NCI-H226 (cell line): Measurements from ENCODE around the gene SLC16A4.
A peak's percentile ranks its signal among the peaks of the same experiment; 100 is the strongest.

Experiments used
- DNase-seq: peaks from one replicate; pipeline ENCODE4 v3.0.0-alpha.2; 2015

Gene SLC16A4

DNA sequence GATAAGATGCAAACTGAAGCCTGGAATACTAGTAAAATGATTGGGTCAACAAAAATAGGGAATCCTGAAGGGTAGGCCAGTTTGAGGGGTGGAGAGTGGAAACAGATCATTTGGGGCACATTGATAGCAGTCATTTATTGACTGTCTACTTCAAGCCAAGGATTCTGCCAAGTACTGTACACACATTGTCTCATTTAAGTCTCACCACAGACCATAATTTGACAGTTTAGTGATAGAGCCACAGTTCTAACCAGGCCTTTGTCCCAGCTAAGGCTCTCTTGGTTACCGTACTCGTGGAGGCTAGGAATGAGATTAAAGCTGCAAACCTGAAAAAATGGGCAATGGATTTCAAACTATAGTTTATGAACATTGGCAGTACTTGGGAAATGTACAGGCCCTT, 40.5 kb downstream of the SLC16A4 start:
- DNase-seq, result no peak

DNA sequence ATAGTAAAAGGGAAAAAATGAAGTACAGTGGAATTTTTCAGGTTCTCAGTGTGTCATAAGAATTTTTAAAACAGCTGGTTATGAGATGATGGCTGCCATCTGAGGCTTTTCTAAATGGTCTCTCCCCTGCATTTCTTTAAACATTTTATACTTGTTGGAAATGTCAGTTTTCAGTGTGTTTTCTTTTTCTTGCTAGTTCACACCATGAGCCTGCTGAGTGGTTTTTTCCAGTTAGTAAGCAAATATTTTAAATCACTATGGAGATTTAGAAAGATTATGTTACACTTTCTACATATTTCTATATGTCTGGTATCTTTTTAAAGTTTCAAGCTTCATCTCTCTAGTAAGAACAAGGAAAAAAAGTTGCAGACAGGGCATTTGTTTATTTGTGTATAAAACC, 42.1 kb downstream of the SLC16A4 start:
- DNase-seq, result no peak

DNA sequence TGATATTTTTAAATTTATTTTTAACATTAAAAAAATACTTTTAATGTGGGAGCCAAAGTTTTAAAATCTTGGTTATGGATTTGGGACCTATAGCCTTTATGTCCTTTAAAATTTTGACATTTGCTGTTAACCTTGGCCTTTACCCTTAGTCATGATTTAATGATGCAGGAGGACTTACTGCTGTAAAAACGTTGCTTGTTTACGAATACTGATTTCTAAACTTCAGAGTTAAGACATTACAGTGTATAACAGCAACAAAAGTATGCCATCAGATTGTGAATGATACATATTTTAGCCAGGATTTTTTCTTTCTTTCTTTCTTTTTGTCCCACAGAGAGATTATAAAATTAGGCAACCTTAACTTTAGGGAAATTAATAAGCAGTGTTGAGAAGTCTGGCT, 42.8 kb downstream of the SLC16A4 start:
- no peak for DNase-seq

DNA sequence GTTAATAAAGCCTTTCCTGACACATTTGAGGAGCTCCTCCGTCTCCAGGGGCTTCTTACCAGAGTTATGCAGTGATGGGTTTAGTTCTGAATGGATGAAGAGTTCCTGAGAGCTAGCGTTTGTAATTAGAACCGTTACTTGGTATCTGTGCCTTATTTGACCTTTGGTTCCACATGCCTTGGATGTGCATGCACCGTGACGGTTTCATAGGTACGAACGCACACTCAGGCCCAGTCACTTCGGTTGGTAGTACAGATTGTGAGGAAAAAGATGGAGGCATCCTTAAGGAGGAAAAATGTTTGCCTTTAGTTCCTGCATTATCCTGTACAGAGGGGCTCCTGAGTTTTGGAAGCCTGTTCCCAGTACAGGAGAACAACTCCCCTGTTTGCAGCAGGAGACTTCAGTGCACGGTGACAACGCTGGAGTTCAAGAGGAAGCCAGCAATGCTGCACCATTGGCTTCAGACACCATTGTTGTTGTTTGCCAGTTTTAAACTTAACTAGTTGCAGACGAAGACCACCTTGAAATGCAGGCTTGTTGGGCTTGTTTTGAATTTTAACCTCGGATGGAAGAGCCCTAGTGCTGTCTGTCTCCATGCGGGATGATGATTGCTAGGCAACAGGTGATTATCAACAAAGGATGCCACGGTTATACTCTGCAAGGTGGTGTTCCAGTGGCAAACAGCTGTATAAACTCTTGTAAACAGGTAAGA, 43.5 kb downstream of the SLC16A4 start:
- no peak for DNase-seq

DNA sequence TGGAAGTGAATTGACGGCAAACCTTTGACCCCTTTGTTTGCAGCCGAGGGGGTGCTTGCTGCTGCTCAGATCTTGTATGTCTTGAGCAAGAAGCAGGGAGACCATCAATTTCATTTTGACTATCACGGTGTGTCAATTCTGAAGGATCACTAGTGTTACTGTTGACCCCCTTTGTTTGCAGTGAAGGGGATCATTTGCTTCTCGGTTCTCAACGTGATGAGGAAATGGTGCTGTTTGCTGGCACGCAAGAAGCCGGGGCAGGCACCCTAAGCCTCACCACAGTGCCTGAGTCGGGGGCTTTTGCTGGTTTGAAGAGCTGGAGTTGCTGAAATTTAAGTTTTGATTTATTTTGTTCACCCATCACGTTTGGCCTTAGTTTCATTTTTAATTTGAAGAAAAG, 44.1 kb downstream of the SLC16A4 start:
- no peak for DNase-seq

DNA sequence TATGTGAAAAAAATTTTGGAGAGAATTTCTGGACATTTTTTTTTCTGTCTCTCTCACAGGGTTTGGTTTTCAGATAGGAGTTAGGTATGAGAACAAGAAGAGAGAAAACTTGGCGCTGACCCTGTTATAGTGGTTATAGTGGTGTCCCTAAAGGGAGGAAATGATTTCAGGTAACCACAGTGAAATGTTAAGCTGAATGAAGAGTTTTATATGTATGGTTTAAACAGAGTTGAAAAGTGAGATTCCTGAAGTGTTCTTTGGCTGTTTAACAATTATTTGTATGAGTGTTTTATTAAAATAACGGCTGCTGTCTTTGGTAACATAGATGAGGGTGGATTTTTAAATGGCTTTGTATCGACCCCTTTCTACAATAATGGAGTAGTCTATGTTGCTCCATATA, 45.3 kb downstream of the SLC16A4 start:
- DNase-seq, result no peak

DNA sequence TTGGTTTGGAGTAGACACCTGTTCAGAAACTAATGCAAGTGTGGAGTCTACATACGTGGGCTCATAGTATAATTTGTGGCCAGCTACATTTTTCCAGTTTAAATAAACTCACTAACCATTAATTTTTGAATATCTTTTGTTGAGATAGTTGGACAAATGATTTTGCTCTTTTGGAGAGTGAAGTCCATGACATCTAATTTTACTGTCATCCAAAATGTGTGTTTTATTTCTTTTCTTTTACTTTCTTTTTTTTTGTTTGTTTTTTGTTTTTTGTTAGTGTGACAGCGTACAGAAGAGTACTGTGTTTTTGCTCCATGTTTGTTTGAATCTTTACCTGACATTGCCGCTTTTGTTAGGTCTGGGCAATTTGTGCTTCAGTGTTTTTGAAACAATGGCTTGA, 46.7 kb downstream of the SLC16A4 start:
- DNase-seq, result no peak

DNA sequence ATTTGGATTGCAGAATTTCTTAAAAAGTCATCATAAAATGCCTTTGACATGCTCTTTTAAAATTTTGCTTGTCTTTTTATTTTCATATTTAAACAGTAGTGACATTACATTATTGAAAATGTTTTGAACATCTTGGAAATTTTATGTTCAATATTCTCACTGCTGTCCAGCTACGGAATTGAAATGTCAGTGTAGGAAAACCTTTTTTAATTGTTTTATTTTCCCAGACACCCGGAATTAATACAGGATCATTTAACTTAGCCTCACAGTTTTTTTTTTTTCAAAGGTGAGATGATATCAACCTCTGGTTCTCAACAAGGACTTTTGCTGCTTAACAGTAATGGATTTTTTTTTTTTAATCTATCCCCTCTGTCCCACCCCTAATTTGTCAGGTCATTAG, 47.6 kb downstream of the SLC16A4 start:
- no peak for DNase-seq

DNA sequence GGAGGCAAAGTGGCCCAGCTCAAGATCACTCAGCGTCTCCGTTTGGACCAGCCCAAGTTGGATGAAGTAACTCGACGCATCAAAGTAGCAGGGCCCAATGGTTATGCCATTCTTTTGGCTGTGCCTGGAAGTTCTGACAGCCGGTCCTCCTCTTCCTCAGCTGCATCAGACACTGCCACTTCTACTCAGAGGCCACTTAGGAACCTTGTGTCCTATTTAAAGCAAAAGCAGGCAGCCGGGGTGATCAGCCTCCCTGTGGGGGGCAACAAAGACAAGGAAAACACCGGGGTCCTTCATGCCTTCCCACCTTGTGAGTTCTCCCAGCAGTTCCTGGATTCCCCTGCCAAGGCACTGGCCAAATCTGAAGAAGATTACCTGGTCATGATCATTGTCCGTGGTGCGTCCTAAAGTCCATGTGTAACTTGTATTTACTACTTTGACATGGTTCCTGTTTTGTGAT, 48.9 kb downstream of the SLC16A4 start:
- DNase-seq, result no peak

DNA sequence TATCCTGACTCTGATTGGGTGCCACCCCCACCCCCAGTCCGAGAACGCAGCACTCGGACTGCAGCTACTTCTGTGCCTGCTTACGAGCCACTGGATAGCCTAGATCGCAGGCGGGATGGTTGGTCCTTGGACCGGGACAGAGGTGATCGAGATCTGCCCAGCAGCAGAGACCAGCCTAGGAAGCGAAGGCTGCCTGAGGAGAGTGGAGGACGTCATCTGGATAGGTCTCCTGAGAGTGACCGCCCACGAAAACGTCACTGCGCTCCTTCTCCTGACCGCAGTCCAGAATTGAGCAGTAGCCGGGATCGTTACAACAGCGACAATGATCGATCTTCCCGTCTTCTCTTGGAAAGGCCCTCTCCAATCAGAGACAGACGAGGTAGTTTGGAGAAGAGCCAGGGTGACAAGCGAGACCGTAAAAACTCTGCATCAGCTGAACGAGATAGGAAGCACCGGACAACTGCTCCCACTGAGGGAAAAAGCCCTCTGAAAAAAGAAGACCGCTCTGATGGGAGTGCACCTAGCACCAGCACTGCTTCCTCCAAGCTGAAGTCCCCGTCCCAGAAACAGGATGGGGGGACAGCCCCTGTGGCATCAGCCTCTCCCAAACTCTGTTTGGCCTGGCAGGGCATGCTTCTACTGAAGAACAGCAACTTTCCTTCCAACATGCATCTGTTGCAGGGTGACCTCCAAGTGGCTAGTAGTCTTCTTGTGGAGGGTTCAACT, 49.5 kb downstream of the SLC16A4 start:
- no peak for DNase-seq

DNA sequence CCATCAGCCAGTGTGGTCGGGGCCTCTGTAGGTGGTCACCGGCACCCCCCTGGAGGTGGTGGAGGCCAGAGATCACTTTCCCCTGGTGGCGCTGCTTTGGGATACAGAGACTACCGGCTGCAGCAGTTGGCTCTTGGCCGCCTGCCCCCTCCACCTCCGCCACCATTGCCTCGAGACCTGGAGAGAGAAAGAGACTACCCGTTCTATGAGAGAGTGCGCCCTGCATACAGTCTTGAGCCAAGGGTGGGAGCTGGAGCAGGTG, 50.7 kb downstream of the SLC16A4 start:
- DNase-seq, result no peak

DNA sequence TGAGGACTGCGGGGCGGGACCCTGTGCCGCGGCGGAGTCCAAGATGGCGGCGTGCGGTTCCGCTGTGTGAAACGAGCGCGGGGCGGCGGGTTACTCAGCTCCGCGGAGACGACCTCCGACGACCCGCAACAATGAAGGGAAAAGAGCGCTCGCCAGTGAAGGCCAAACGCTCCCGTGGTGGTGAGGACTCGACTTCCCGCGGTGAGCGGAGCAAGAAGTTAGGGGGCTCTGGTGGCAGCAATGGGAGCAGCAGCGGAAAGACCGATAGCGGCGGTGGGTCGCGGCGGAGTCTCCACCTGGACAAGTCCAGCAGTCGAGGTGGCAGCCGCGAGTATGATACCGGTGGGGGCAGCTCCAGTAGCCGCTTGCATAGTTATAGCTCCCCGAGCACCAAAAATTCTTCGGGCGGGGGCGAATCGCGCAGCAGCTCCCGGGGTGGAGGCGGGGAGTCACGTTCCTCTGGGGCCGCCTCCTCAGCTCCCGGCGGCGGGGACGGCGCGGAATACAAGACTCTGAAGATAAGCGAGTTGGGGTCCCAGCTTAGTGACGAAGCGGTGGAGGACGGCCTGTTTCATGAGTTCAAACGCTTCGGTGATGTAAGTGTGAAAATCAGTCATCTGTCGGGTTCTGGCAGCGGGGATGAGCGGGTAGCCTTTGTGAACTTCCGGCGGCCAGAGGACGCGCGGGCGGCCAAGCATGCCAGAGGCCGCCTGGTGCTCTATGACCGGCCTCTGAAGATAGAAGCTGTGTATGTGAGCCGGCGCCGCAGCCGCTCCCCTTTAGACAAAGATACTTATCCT, 51.2 kb downstream of the SLC16A4 start:
- peak; percentile 36 for DNase-seq

DNA sequence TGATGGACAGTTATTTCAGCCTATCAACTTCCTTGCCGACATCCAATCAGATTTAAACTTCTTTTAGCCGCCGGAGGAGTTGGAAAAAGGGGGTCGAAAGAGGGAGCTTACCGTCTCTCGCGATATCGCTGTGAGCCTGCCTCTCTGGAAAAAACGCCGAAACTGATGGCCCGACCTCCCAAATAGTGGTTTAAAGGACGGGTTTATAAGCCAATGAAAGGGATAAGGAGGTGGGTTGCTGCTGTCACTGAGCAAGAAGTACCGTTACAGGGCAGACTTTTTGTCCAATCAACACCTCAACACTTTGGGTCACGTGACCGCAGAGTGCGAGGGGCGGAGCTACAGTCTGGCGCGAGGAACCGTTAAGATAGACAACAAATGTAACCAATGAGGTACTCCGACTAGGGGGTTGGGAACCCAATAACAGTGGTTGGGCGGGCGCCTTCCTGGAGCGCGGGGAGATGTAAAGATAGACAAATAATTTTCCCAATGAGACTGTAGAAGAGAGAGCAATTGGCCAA, 51.9 kb downstream of the SLC16A4 start, which contains the start of gene RBM15:
Gene RBM15 (plus strand): TSS at position 492 of the 521 bp plus-strand sequence. CDS start 29 bp downstream, at position 521.
- DNase-seq, result peak; percentile 100

DNA sequence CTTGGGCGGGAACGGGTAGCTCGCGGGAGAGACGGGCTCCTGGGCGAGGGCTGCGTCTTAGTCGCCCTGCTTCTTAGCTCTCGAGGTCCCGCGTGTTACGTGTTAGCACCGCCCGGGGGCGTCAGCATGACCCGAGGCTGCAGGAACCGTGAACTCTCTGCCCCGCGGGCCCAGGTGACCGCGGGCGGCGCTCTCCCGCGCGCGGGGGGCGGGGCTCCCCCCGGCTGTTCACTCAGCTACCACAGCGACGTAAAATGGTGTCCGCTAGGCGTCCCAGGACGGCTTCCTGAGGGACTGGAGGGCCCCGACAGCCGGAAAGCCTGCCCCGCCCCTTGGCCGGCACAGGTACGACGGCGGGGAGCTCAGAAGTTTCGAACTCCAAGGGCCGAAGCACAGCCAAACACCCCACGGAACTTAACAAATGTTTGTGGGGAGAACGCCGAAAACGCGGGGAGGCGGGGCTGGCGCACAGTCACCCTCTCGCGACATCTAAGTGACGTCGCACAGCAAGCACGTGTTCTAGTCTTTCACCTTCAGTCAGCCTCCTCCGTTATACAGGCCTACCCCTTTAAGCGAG, 52.4 kb downstream of the SLC16A4 start:
- peak; percentile 79 for DNase-seq

DNA sequence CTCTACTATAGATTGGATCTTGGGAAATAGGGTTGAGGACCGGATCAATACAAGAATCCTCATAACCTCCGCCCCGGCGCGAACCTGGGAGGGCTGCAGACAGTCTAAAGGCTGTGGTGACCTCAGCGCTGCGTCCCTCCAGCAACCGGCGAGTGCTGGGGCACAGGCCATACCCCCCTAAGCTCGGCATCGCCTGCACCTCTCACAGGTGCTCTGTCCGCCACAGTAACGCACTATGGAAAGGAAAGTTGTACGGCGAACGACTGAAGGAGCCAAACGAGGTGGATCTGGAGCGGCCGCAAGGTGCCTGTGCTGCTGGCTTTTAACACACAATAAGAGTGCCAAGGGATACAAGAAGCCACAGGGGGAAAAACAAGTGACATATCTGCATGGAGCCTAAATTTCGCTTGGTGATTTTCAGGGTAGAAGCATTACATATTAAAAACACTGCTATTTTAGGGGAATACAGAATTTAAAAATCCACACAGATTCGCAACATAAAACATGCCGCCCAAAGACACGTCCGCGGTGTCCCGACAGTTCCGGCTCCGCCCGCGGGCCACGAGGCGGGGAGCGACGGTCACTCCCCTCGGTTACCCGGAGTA, 53.0 kb downstream of the SLC16A4 start:
- no peak for DNase-seq

DNA sequence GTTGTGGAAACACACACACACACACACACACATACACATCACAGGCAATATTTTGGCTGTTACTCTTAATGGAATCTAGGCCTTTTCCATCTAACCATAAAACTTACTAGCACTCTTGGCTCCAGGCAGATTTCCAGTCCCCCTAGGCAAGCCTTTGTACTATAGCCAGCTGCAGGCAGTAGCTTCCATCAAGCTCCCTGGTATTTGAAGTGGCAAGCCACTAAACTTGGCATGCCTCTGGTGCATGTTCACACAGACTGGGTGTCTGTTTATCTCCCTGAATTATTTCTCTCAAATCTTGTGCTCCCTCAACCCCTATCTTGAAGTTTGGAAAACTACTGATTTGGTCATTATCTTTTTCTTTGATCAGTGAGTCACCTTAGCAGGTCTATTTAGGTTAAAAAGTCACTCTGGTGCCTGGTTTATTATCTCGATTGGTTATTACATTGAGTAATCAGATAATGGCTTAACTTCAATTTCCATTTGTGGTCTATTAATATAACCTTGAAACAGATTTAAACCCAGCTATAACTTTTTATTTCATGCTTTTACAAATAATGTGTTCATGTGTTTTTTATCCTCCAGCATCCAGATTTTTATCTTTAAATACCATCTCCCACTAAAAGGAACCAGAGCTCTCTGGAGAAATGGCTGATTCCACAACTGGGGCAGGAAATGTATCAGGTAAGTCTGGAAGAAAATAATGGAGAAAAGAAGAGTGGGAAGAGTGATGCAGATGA, 54.4 kb downstream of the SLC16A4 start:
- DNase-seq, result peak; percentile 22

DNA sequence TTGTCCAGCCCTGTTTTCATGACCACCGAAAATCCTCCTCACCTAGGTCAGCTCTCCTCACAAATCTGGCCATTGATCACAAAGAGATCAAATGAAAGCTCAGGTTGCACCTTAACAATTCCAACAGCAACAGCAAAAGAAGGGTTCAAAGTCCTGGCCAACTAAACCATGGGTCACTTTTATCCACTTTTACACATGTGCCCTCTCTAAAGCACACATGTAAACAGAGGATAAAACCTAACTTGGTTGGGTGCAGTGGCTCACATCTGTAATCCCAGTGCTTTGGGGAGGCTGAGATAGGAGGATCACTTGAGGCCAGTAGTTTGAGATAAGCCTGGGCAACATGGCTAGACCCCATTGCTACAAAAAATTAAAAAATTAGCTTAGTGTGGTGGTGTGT, 55.6 kb downstream of the SLC16A4 start:
- no peak for DNase-seq

DNA sequence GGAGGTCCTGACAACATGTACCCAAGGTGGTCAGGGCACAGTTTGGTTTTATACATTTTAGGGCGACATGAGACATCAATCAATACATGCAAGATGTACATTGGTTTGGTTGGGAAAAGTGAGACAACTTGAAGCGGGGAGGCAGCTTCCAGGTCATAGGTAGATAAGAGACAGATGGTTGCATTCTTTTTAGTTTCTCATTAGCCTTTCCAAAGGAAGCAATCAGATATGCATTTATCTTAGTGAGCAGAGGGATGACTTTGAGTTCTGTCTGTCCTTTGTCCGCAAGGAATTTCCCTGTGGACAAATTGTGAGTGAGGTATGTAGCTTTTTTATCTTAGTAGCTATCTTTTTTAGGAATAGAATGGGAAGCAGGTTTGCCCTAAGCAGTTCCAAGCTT, 62.1 kb downstream of the SLC16A4 start:
- no peak for DNase-seq

DNA sequence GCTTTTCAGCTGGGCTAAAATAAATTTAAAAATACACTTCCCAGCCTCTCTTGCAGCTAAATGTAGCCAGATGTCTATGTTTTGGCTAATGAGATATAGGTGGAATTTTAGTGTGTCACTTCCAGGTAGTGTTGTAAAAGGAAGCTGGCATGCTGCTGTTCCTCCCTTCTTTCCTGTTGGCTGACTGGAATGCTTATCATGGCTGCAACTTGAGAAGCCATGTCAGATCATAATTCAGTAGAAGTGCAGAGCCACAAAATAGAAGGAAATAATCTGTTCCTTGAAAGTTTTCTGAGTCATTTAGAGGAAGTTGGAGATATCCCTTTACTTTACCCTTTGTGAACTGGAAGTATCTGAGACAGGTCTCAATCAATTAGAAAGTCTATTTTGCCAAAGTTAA, 62.6 kb downstream of the SLC16A4 start:
- DNase-seq, result peak; percentile 71

DNA sequence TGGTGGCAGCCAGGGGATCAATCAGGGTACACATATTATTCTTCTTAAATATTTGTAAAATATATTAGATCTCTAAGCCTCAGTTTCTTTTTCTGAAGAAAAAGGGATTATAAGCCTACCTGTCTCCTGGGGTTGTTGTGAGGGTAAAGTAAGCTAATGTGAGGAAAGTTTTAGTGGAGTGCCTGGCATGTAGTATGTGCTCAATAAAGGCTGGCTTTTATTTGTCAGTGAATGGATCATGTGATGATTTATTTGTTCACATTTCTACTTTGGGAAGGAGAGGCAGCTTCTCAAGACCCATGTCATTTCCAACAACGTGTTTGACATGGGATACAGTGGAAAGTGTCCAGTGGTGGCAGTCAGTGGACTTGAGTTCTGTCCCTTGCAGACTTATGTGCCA, 64.0 kb downstream of the SLC16A4 start:
- no peak for DNase-seq

DNA sequence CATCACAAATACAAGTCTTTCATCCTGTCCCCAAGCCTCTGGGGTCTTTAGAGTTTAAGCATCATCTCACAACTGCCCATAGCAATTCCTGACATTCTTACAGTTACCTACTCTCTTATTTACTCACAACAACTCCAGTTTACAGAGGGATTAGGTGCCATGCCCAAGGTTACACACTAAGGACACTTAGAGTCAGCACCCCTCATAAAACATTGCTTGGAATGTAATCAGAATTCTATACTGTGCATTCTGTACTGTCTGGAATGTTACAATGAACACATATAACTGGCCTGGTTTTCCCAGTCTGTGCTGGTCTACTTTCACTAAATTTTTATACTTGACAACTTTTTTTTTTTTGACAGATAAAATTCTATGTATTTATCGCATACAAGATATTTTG, 66.2 kb downstream of the SLC16A4 start:
- DNase-seq, result no peak

DNA sequence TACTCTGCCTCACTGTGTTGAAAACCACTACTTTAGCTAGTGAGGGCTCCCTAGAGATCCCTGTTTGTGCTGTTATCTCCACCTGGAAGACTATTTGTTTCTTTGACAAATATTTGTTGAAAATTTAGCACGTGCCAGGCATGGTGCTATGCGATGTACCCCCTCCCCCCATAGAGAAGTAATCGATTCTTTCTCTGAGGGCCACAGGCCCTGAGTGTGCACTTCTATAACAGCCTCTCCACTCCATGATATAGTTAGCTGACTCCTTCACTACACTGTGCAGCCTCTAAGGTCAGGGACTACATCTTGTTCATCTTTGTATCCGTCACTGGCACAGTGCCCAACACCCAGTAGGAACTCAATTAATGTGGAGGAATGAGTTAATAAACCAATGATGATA, 69.0 kb downstream of the SLC16A4 start:
- no peak for DNase-seq
